HG02973 (cell line): ENCODE data around the gene FBXO44.

Experiments used
- ATAC-seq: cut with Tn5 transposase; IDR thresholded peaks from one replicate; pipeline ENCODE4 v1.9.1; 2021; ENCODE audit warnings: moderate library complexity; ENCODE audit not compliant: unreplicated experiment

Gene FBXO44

DNA sequence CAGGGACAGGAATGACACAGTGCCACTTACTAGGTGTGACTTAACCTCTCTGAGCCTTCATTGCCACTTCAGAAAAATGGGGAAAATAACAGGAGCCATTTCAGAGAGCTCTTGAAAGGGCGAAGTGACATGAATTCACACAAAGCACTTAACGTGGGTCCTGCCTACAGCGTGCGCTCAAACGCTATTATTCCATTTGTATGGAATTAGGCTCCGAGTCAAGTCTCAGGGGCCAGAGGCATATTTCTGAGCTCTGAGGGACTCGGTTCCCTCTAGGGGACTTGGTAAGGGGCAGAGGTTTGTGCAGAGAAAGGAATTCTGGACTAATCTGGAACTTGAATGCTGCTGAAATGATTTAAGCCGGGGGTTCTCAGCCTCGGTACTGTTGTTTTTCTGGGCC lies 50.9 kb downstream of the FBXO44 start:
- ATAC-seq, result no peak

- ATAC-seq, result no peak
Observed at GRCh38 chr1:11706292-11706691, 51.6 kb downstream of the FBXO44 start.

- ATAC-seq, result no peak
Observed at GRCh38 chr1:11707621-11708276, 53.1 kb downstream of the FBXO44 start.

- ATAC-seq, result no peak
Observed at GRCh38 chr1:11708554-11709350, 54.1 kb downstream of the FBXO44 start.

DNA sequence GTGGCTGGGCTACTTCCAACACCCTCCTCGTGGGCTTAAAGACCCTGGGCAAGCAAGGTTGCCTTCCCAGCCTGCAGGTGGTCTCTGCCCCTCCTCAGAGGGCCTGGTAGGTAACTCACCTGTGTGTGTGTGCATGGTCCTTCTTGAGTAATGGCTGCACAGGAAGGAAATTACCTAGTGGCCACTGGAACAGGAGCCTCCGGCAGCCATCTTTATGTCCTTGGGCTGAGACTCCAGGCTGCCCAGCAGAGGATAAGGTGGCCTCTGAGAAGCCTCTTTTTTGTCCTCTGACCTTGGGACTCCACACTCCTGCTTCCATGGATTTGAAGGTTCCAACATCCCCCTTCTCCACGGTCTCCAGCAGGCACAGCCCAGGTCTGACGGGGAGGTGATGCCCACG lies 56.8 kb downstream of the FBXO44 start:
- no peak for ATAC-seq

- ATAC-seq, result no peak
Observed at GRCh38 chr1:11712285-11712684, 57.6 kb downstream of the FBXO44 start.
